Upper lobe of left lung (tissue), 6 donors: Measurements from ENCODE around the gene EPS15. TPM values are rescaled to one million over a fixed set of nuclear protein-coding genes. Genes with fewer than 3 reads are reported as not detected.
A peak's percentile ranks its signal among the peaks of the same experiment; 100 is the strongest.

Experiments used
- ATAC-seq, 2 donors: fragments of 200-7000 bp; cut with Tn5 transposase; one replicate each; pipeline ENCODE4 v1.9.1; 2022; ENCODE audit warnings: mild to moderate bottlenecking in 2 of 2, moderate library complexity in 2 of 2; ENCODE audit not compliant: low FRiP score in 2 of 2
- DNase-seq, 2 donors: peaks; one replicate each; pipeline ENCODE4 v3.0.0-alpha.2; 2019 to 2020
- H3K27ac ChIP-seq, 4 donors: fragments of 200-600 bp; sonication (generic); one replicate each; pipeline ENCODE4 v1.5.1; 2016 to 2019
- H3K27me3 ChIP-seq, 4 donors: fragments of 200-600 bp; sonication (generic); one replicate each; pipeline ENCODE4 v1.5.1; 2017 to 2019
- H3K36me3 ChIP-seq, 4 donors: fragments of 200-600 bp; sonication (generic); one replicate each; pipeline ENCODE4 v1.5.1; 2016 to 2019
- H3K4me1 ChIP-seq, 4 donors: fragments of 200-600 bp; sonication (generic); one replicate each; pipeline ENCODE4 v1.5.1; 2018 to 2019
- H3K4me3 ChIP-seq, 4 donors: fragments of 200-600 bp; sonication (generic); one replicate each; pipeline ENCODE4 v1.5.1; 2017 to 2019; ENCODE audit warnings: mild to moderate bottlenecking in 2 of 4, moderate library complexity in 1 of 4
- H3K9me3 ChIP-seq, 4 donors: fragments of 200-600 bp; sonication (generic); one replicate each; pipeline ENCODE4 v1.5.1; 2018 to 2019
- EP300 ChIP-seq, 4 donors: sonication (generic); formaldehyde crosslinking; IDR thresholded peaks; one replicate each; pipeline ENCODE4 v1.5.1; 2017; ENCODE audit warnings: antibody characterized with exemption in 4 of 4, control low read depth in 2 of 4
- POLR2A ChIP-seq, 4 donors: fragments of 450-650 bp; IDR thresholded peaks; one replicate each; pipeline ENCODE4 v1.5.1; 2016 to 2017; ENCODE audit warnings: antibody characterized with exemption in 4 of 4, mild to moderate bottlenecking in 2 of 4
- POLR2AphosphoS5 ChIP-seq, 2 donors: sonication (generic); formaldehyde crosslinking; IDR thresholded peaks; one replicate each; pipeline ENCODE4 v1.5.1; 2017; ENCODE audit warnings: antibody characterized with exemption in 2 of 2
- WGBS, 2 donors: methylation state at CpG; one replicate each; pipeline ENCODE4 v1.1.5; 2017 to 2018; 5-methylcytosine and 5-hydroxymethylcytosine counted together
- total RNA-seq, 6 donors: library from RNA; depleted of rRNA in 4 of 6; stranded (reverse); fragments of >200 nt in 4 of 6; gene quantifications; one replicate each; pipeline versions ENCODE4 v1.1.0 to v1.2.1, GENCODE V29; 2016 to 2021
- TF ChIP-seq, protein P1 (sequence below), 6 experiments: fragments of 450-650 bp in 4 of 6; fragments of 200-600 bp in 2 of 6; sonication (generic) in 2 of 6; IDR thresholded peaks; one replicate each; pipeline ENCODE4 v1.5.1; 2016 to 2019; ENCODE audit warnings: antibody characterized with exemption in 6 of 6
- donor health status: DM: no; HTN: no; CAD: no; lungs with moderate emphysema.
- donor health status: DM: no; HTN: yes; CAD: no; lungs with severe emphysema.

Gene EPS15
- total RNA-seq, 6 donors from 2014 or later, result 50.4 to 181 (median 73.3) TPM

DNA sequence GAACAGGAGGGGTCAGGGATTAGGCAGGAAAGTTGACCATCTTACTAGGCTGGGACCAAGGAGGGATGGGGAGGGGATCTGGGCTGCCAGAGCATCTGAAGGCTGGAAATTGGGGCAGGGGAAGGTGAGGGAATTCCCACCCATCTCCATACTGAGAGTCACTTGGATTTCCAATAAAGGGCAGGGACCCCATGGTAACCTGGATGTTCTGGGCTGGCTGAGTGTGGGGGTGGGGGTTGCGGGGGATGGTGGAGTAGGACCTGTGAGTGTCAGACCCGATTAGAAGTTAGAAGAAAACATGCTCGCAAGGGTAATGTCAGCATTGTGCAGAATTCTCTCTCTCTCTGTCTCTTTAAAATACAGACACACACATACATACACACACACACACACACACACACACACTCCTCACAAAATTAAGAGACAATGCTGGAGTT is 40.0 kb upstream of the EPS15 start:
- DNase-seq, result no peak
- no peak overlapping the region for H3K27ac ChIP-seq
- TF ChIP-seq POLR2AphosphoS5 (IDR thresholded peaks at IDR 0.05), result no peak
- TF ChIP-seq POLR2A (IDR thresholded peaks at IDR 0.05), result no peak
- no peak for TF ChIP-seq EP300 (IDR thresholded peaks at IDR 0.05)
- TF ChIP-seq, protein P1, sequence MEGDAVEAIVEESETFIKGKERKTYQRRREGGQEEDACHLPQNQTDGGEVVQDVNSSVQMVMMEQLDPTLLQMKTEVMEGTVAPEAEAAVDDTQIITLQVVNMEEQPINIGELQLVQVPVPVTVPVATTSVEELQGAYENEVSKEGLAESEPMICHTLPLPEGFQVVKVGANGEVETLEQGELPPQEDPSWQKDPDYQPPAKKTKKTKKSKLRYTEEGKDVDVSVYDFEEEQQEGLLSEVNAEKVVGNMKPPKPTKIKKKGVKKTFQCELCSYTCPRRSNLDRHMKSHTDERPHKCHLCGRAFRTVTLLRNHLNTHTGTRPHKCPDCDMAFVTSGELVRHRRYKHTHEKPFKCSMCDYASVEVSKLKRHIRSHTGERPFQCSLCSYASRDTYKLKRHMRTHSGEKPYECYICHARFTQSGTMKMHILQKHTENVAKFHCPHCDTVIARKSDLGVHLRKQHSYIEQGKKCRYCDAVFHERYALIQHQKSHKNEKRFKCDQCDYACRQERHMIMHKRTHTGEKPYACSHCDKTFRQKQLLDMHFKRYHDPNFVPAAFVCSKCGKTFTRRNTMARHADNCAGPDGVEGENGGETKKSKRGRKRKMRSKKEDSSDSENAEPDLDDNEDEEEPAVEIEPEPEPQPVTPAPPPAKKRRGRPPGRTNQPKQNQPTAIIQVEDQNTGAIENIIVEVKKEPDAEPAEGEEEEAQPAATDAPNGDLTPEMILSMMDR (IDR thresholded peaks at IDR 0.05), result no peak

DNA sequence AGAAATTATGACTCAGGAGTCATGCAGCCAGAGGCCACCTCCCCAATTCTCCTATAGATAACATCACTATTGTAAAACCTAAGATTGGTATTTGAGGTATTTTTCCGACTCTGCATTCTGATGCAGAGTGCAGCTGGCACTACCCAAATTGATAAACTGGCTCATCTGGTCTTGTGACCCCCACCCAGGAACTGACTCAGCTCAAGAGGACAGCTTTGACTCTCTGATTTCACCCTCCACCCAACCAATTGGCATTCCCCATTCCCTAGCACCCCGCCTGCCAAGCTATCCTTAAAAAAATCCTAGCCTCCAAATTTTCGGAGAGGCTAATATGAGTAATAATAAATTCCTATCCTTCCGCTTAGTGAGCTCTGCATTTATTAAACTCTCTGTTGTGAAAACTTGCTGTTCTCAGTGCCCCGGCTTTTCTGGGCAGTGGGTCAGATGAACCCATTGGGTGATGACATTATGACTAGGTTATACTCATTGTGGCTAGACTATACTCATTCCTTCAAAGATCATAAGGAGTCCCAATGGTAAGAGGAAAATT is 39.4 kb upstream of the EPS15 start:
- H3K9me3 ChIP-seq, result no peaks in the 10 kb centered on the region
- 93 to 94% methylated on average over 5 of the region's 5 CpGs for WGBS, 2 donors
- no peak overlapping the region for H3K4me3 ChIP-seq
- no peaks in the 10 kb centered on the region for H3K27me3 ChIP-seq
- no peak for TF ChIP-seq POLR2AphosphoS5 (IDR thresholded peaks at IDR 0.05)
- TF ChIP-seq POLR2A (IDR thresholded peaks at IDR 0.05), result no peak
- TF ChIP-seq, protein P1 (IDR thresholded peaks at IDR 0.05), result no peak
- no peak overlapping the region for H3K27ac ChIP-seq
- no peaks in the 10 kb centered on the region for H3K4me1 ChIP-seq
- no peak for DNase-seq
- no peaks in the 10 kb centered on the region for H3K36me3 ChIP-seq
- ATAC-seq, result peak in 1 of 2 donors; percentile 77

More for the DNA sequence above, 40.0 kb upstream of the EPS15 start:
- H3K36me3 ChIP-seq, result no peaks in the 10 kb centered on the region
- no peak overlapping the region for H3K4me3 ChIP-seq
- ATAC-seq, result no peak
- no peaks in the 10 kb centered on the region for H3K27me3 ChIP-seq
- H3K9me3 ChIP-seq, result no peaks in the 10 kb centered on the region
- H3K4me1 ChIP-seq, result peaks cover 0 to 1% (median 0%) of the 10 kb centered on the region in 4 donors
- WGBS, 2 donors, result 66 to 79% methylated on average over 3 of the region's 3 CpGs

DNA sequence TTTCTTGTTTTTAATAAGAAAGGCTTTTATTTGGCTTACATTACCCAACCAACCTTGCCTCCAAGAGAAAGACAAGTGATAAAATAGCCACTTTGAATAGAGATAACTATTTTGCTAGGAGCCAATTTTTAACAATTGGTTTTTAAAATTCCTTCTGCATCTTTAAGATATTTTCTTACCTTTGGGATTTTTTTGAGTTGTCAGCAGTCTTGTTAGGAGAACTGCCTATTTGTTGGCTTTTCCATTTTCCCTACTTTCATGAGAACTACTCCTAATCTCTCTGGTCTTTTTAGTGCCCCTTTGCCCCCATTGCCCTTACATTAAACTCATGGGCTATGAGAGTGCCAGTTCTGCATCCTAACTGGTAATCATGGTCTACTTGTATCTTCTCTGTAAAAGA is 38.1 kb upstream of the EPS15 start:
- no peak for ATAC-seq
- no peaks in the 10 kb centered on the region for H3K27me3 ChIP-seq
- no peak for DNase-seq
- no peaks in the 10 kb centered on the region for H3K36me3 ChIP-seq
- H3K9me3 ChIP-seq, result no peaks in the 10 kb centered on the region
- no peak overlapping the region for H3K4me3 ChIP-seq
- no peak overlapping the region for H3K27ac ChIP-seq
- TF ChIP-seq POLR2A (IDR thresholded peaks at IDR 0.05) (no peak), POLR2AphosphoS5 (IDR thresholded peaks at IDR 0.05) (no peak), EP300 (IDR thresholded peaks at IDR 0.05) (no peak)
- TF ChIP-seq, protein P1 (IDR thresholded peaks at IDR 0.05), result no peak
- H3K4me1 ChIP-seq, result no peaks in the 10 kb centered on the region

DNA sequence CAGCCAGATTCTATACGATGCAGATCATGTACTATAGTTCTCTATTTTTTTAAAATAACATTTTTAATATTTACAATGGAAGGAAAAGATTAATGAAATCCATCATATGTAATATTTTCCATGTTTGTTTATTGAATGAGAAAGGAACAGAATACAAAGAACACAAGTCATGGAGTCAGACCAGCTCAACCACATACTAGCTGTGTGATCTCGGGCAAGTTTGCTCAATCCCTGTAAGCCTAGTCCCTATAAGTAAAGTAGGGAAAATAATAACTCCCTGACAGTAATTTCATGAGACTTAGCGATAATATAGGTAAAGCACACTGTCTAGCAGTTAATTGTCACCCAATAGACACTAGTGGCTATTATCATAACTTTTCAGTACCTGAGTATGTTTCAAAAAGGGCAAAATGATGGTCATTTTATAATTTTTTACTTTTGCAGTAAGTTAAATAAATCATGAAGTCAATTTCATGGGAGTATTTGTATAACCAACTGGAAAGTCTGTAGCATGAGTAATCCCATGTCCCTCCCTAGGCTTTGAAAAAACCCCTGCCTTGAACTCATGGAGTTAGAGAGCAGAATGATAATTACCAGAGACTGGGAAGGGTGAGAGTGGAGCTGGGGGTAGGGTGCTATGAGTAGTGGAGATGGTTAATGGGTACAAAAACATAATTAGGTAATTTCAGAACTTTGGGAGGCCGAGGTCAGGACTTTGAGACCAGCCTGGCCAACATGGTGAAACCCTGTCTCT is 37.0 kb upstream of the EPS15 start:
- WGBS, 2 donors, result 88 to 93% methylated on average over 4 of the region's 4 CpGs
- ATAC-seq, result no peak
- H3K27ac ChIP-seq, result no peak overlapping the region
- no peak overlapping the region for H3K4me3 ChIP-seq
- no peaks in the 10 kb centered on the region for H3K9me3 ChIP-seq
- TF ChIP-seq POLR2AphosphoS5 (IDR thresholded peaks at IDR 0.05) (no peak), POLR2A (IDR thresholded peaks at IDR 0.05) (no peak), EP300 (IDR thresholded peaks at IDR 0.05) (no peak)
- TF ChIP-seq, protein P1 (IDR thresholded peaks at IDR 0.05), result no peak
- no peaks in the 10 kb centered on the region for H3K4me1 ChIP-seq
- no peaks in the 10 kb centered on the region for H3K36me3 ChIP-seq
- no peaks in the 10 kb centered on the region for H3K27me3 ChIP-seq
- no peak for DNase-seq
